MCF 10A (cell line): ENCODE measurements around the gene MAGEB10. TPM values are rescaled to one million over a fixed set of nuclear protein-coding genes. Genes with fewer than 3 reads are reported as not detected.
"Not testable (repeated sequence)": the region's sequence is repeated elsewhere in the genome, so short reads cannot be mapped to it uniquely, and the experiment has no call there.

Experiments used
- BruUV-seq: library from RNA; stranded (reverse); fragments of 400-500 nt; replicated peaks from 2 replicates; lab custom pipeline; 2021; lab: Mats Ljungman, UMichigan
- CTCF ChIA-PET: fragments of 300-600 bp; sonication (Branson Sonifier 250); formaldehyde crosslinking; extraction: SDS; loops from one replicate; lab custom pipeline; 2021; ENCODE audit warnings: antibody characterized with exemption, inconsistent platforms; lab: Yijun Ruan, JAX
- POLR2A ChIA-PET: fragments of 300-600, 350-650 bp; sonication (Branson Sonifier 250); formaldehyde crosslinking; extraction: SDS; loops from one replicate; lab custom pipeline; 2020; ENCODE audit warnings: antibody characterized with exemption, inconsistent platforms; lab: Yijun Ruan, JAX
- DNase-seq: peaks from one replicate; pipeline ENCODE4 v3.0.0-alpha.2; 2018; ENCODE audit not compliant: unreplicated experiment
- H3K27ac Mint-ChIP-seq: one replicate; pipeline ENCODE4 v1.8.0; 2022; ENCODE audit warnings: mild to moderate bottlenecking, low read depth, mixed read lengths; ENCODE audit not compliant: unreplicated experiment
- H3K27me3 Mint-ChIP-seq: one replicate; pipeline ENCODE4 v1.8.0; 2022; ENCODE audit warnings: mixed read lengths; ENCODE audit not compliant: insufficient read depth, unreplicated experiment
- H3K36me3 Mint-ChIP-seq: one replicate; pipeline ENCODE4 v1.8.0; 2022; ENCODE audit warnings: mild to moderate bottlenecking, moderate library complexity, mixed read lengths; ENCODE audit not compliant: insufficient read depth, unreplicated experiment
- H3K4me1 Mint-ChIP-seq: one replicate; pipeline ENCODE4 v1.8.0; 2022; ENCODE audit warnings: mixed read lengths; ENCODE audit not compliant: insufficient read depth, unreplicated experiment
- H3K4me3 Mint-ChIP-seq: one replicate; pipeline ENCODE4 v1.8.0; 2022; ENCODE audit warnings: mild to moderate bottlenecking, moderate library complexity, mixed read lengths; ENCODE audit not compliant: unreplicated experiment
- H3K9me3 Mint-ChIP-seq: one replicate; pipeline ENCODE4 v1.8.0; 2022; ENCODE audit warnings: mixed read lengths; ENCODE audit not compliant: unreplicated experiment
- CTCF ChIP-seq: fragments of 200-600 bp; IDR thresholded peaks from one replicate; pipeline ENCODE4 v1.8.0; 2022; ENCODE audit warnings: antibody characterized with exemption, mild to moderate bottlenecking; ENCODE audit not compliant: unreplicated experiment
- intact Hi-C: fragments of 100-400 bp; cut with micrococcal nuclease; formaldehyde crosslinking; loops from 2 replicates; pipeline ENCODE4 v1.14.1; 2022
- total RNA-seq: library from RNA; stranded (reverse); gene quantifications from 2 replicates; pipeline ENCODE4 v1.2.3, GENCODE V29; 2022

The MAGEB10 gene
- total RNA-seq, 1 experiment from 2014 or later: not detected

DNA sequence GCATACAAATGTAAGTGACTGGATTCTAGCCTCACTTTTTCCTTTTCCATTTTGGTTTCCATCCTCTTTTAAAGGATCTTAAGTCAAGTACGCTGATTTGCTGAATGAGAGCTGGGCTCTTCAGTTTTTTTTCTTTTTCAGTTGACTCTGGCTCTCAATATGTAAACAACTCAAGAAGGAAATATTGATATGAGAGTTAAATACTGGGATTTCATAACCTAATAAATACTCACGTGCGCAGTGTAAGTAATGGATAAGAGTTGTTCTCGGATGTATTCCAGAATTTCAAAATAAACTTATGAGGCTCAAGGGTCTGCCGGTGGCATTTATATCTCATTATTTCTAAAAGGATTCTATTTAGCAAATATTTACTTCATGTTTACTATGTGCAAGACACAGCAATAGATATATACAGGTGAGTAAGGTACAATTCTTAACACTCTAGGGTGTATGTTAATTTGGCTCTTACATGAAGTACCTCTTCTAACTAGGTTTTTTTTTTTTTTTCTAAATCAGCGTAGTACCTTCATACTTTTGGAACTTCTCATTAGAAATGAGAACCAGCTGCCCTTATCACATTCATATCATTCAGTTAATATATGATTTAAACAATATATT lies 11.0 kb upstream of the MAGEB10 start:
- BruUV-seq: no TSS peak
- H3K9me3 Mint-ChIP-seq: no peaks in the 10 kb centered on the region
- no peaks in the 10 kb centered on the region for H3K27me3 Mint-ChIP-seq

GRCh38 chrX:27797575-27797974 lies 10.2 kb upstream of the MAGEB10 start:
- no peaks in the 10 kb centered on the region for H3K27me3 Mint-ChIP-seq
- CTCF ChIA-PET: interaction anchor here (0.5 to 0.6 kb wide), 2 partner anchors 206 to 229 kb away, joined by 3 read pairs; no protein-coding TSS in a partner anchor
- H3K4me3 Mint-ChIP-seq: no peak overlapping the region
- no peak for DNase-seq
- no peaks in the 10 kb centered on the region for H3K9me3 Mint-ChIP-seq
- BruUV-seq: no TSS peak
- H3K36me3 Mint-ChIP-seq: no peaks in the 10 kb centered on the region
- TF ChIP-seq CTCF: no peak
- intact Hi-C loops: no loop called here
- no peak overlapping the region for H3K27ac Mint-ChIP-seq
- H3K4me1 Mint-ChIP-seq: no peaks in the 10 kb centered on the region
- POLR2A ChIA-PET: no interaction called here

More for the DNA sequence above, 11.0 kb upstream of the MAGEB10 start:
- Mint-ChIP-seq H3K36me3 (no peaks in the 10 kb centered on the region), H3K4me3 (no peak overlapping the region), H3K27ac (no peak overlapping the region), H3K4me1 (no peaks in the 10 kb centered on the region)
- no peak for DNase-seq
- intact Hi-C loops: no loop called here
- ChIA-PET CTCF (interaction anchor here (0.5 kb wide), 1 partner anchor 205 kb away, joined by 3 read pairs; no protein-coding TSS in a partner anchor), POLR2A (no interaction called here)
- TF ChIP-seq CTCF: no peak

DNA sequence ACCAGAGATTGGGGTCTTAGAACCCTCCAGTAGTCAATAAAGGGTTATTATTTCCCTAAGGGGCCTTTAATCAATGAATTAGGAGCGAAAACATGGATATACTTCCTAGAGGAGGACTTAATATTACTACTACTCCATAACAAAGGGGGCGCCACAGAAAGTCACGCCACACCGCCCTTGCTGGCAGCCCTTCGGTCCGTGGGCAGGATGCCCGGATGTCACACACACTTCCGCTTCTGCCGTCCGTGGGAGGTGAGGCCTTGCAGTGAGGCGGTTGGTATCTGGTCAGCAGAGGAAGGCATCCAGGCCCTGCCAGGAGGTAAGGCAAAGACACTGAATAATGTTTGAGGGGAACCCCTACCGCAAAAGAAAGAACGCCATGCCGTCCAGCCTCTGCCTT lies 436 bp downstream of the MAGEB10 start:
- no peak for DNase-seq
- Mint-ChIP-seq H3K4me1 (no peaks in the 10 kb centered on the region), H3K36me3 (no peaks in the 10 kb centered on the region), H3K4me3 (no peak overlapping the region), H3K9me3 (peaks cover 14% of the 10 kb centered on the region), H3K27ac (no peak overlapping the region), H3K27me3 (no peaks in the 10 kb centered on the region)
- no peak for TF ChIP-seq CTCF
- ChIA-PET CTCF (no interaction called here), POLR2A (no interaction called here)
- intact Hi-C loops: no loop called here
- BruUV-seq: no TSS peak

- H3K4me3 Mint-ChIP-seq, H3K4me1 Mint-ChIP-seq, H3K36me3 Mint-ChIP-seq, H3K27me3 Mint-ChIP-seq, intact Hi-C loops, H3K27ac Mint-ChIP-seq, POLR2A ChIA-PET, BruUV-seq, CTCF ChIA-PET, DNase-seq: not testable (repeated sequence)
- H3K9me3 Mint-ChIP-seq: peaks cover 16% of the 10 kb centered on the region
Measured at GRCh38 chrX:27808991-27809859, 1.4 kb downstream of the MAGEB10 start.
